Erythroblast (primary cell): Measurements from ENCODE around the gene TSC22D3.

ENCODE experiments used
- GATA1 ChIP-seq: IDR thresholded peaks from 2 replicates; pipeline ENCODE4 v1.6.1; 2011; ENCODE audit warnings: low read depth, mild to moderate bottlenecking, control low read depth, low read length, moderate library complexity
- POLR2A ChIP-seq: IDR thresholded peaks from 2 replicates; pipeline ENCODE4 v1.6.1; 2011; ENCODE audit warnings: mild to moderate bottlenecking, low read length

- TF ChIP-seq POLR2A = no peak
- no peak for TF ChIP-seq GATA1
These were observed 52.1 kb downstream of the TSC22D3 start for GRCh38 chrX:107723511-107723910.
